ENCODE results near the gene HOTAIR. TPM values are rescaled to one million over a fixed set of nuclear protein-coding genes. Genes with fewer than 3 reads are reported as not detected.

The HOTAIR gene
- total and polyA plus RNA-seq, 9 donors = 0.02 to 1.2 (median 0.28) TPM; not detected in 5

DNA sequence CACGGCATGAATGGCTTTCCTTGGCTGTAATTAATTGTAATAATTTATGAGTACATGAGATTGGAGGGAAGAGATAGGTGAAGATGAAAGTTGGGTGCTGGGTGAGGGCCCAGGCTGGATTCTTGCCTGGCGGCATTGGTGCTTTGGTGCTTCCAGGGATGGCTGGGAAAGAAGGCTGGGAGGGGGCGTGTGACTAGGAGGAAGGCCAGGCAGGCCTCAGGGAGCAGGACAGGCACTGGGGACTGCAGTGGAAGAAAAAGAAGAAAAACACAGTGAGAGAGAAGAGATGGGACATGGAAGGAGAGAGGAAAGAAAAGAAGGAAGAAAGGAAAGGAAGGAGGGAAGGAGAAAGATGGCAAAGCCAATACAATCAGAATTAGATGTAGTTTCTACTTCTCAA is 28.9 kb upstream of the HOTAIR start:
- Histone ChIP-seq H3K4me1 (ENCODE audit: insufficient read depth) (peaks cover 3% of the 10 kb centered on the region), H3K27me3 (no peaks in the 10 kb centered on the region), H3K9me3 (no peaks in the 10 kb centered on the region), H3K27ac (no peak overlapping the region), H3K36me3 (no peaks in the 10 kb centered on the region), H3K4me3 (no peak overlapping the region)
- TF ChIP-seq, protein P1, sequence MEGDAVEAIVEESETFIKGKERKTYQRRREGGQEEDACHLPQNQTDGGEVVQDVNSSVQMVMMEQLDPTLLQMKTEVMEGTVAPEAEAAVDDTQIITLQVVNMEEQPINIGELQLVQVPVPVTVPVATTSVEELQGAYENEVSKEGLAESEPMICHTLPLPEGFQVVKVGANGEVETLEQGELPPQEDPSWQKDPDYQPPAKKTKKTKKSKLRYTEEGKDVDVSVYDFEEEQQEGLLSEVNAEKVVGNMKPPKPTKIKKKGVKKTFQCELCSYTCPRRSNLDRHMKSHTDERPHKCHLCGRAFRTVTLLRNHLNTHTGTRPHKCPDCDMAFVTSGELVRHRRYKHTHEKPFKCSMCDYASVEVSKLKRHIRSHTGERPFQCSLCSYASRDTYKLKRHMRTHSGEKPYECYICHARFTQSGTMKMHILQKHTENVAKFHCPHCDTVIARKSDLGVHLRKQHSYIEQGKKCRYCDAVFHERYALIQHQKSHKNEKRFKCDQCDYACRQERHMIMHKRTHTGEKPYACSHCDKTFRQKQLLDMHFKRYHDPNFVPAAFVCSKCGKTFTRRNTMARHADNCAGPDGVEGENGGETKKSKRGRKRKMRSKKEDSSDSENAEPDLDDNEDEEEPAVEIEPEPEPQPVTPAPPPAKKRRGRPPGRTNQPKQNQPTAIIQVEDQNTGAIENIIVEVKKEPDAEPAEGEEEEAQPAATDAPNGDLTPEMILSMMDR (IDR thresholded peaks at IDR 0.05) = no peak
- TF ChIP-seq POLR2A (IDR thresholded peaks at IDR 0.05) (no peak), EP300 (IDR thresholded peaks at IDR 0.05) (no peak)
- intact Hi-C loops (cut with DNase I) = loop anchor here (2.0 to 10.0 kb wide), 5 partner anchors 189 to 371 kb away; partner anchors contain the start of gene GPR84 (in 2 of the 4)
- 46 to 84% (median 82%) methylated on average over 3 of the region's 3 CpGs for WGBS, 3 donors
- DNase-seq = no peak

DNA sequence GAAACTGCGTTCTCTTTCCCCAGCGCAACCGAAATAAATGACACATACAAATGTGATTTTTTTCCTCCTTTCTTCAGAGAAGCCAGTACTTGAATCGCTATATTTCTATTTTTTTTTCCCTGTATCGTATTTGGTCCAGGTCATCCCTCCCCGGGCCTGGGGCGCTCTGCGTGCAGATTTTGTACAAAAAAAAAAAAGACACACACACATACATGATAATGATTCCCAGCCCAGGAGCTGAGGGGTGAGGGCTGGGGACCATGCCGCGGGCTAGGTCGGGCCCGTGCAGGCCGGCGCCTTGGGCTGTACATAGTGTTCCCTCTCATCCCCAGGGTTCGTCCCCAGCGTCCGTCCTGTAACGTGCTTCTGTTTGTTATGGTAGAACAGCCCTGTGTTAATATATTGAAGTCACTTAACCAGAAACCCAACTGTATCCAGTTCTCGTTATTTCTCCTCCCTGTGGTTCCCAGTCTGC is 28.2 kb upstream of the HOTAIR start:
- Histone ChIP-seq H3K9me3 (no peaks in the 10 kb centered on the region), H3K4me1 (ENCODE audit: insufficient read depth) (peaks cover 3% of the 10 kb centered on the region), H3K4me3 (no peak overlapping the region), H3K36me3 (no peaks in the 10 kb centered on the region), H3K27ac (no peak overlapping the region), H3K27me3 (no peaks in the 10 kb centered on the region)
- intact Hi-C loops (cut with DNase I) = loop anchor here in 3 of 4 donors (5.0 to 10.0 kb wide), 3 partner anchors 204 to 372 kb away; partner anchors contain the start of gene GPR84 (in 2 of the 3)
- WGBS, 3 donors = 75 to 93% (median 91%) methylated on average over 19 of the region's 19 CpGs
- TF ChIP-seq, protein P1 (IDR thresholded peaks at IDR 0.05) = no peak
- TF ChIP-seq EP300 (IDR thresholded peaks at IDR 0.05) = no peak
- no peak for TF ChIP-seq POLR2A (IDR thresholded peaks at IDR 0.05)
- DNase-seq = no peak

DNA sequence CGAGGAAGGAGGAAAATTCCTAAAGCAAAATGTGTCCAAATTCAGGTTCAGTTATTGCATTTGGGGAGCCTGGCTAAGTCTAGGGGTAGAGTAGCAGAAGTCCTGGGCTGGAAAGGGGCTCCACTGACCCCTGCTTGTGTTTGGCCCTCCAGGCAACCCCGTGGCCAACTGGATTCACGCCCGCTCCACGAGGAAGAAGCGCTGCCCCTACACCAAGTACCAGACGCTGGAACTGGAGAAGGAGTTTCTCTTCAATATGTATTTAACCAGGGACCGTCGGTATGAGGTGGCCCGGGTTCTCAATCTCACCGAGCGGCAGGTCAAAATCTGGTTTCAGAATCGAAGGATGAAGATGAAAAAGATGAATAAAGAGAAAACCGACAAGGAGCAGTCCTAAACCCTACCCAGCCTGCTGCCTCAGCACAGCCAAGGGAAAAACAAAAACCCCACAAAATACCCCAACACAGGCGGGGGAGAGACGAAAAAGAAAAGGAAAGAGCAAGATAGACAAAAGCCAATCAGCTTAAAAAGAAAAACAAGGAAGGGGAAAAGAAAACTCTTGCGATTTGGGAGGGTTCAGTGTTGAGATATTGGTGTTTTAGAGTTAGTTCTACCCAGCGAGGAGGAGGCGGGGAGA is 27.6 kb upstream of the HOTAIR start:
- H3K36me3 ChIP-seq = no peaks in the 10 kb centered on the region
- WGBS, 3 donors = 70 to 85% (median 78%) methylated on average over 19 of the region's 19 CpGs
- no peaks in the 10 kb centered on the region for H3K9me3 ChIP-seq
- H3K27me3 ChIP-seq = no peaks in the 10 kb centered on the region
- H3K4me1 ChIP-seq (ENCODE audit: insufficient read depth) = peaks cover 3% of the 10 kb centered on the region
- TF ChIP-seq EP300 (IDR thresholded peaks at IDR 0.05) (no peak), POLR2A (IDR thresholded peaks at IDR 0.05) (no peak)
- TF ChIP-seq, protein P1 (IDR thresholded peaks at IDR 0.05) = no peak
- no peak overlapping the region for H3K27ac ChIP-seq
- intact Hi-C loops (cut with DNase I) = loop anchor here in 3 of 4 donors (5.0 to 10.0 kb wide), 3 partner anchors 205 to 372 kb away; partner anchors contain the start of gene GPR84 (in 2 of the 3)
- H3K4me3 ChIP-seq = no peak overlapping the region
- peak in 1 of 5 donors; percentile 32 for DNase-seq

DNA sequence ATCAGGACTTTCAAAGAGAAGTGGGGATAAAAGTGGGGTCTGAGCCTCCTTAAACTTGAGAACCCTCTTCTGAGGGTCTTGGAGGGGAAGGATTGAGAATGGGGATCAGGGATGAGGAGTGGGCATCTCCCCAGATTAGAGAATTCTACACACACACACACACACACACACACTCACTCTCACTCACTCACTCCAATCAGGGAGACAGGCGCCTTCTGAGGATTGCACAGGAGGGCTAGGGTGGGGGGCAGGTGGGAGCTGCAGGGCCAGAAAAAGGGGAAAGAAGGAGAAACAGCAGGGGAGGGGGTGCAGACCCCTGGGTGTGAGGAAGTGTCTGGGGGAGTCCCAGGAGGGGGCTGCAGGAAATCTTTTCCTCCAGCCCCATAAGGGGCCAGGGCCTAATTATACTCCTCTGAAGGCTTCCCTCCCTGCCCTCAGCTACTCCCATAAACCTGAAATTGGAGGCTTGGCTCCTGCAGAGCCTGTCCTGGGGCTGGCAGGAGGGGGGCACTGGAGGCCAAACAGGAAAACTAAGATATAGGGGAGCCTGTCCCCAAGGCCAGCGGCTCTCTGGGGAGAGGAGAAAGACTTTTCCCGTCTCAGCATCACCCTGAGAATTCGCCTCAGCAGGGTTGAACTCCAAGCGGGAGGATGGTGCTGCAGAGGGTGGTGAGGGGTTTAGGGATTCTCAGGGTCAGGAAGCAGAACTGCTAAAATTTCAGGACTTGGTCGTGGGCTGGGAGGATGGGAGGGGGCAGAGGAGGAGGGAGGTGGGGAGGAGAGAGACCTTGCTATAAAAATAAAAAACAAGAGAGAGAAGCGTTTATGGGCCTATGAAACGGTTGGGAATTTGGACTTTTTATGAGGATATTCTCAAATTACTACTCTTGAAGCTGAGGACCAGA is 26.8 kb upstream of the HOTAIR start:
- no peak overlapping the region for H3K27ac ChIP-seq
- intact Hi-C loops (cut with DNase I) = loop anchor here in 3 of 4 donors (5.0 to 10.0 kb wide), 3 partner anchors 206 to 373 kb away; partner anchors contain the start of gene GPR84 (in 2 of the 3)

More for the DNA sequence above, 26.8 kb upstream of the HOTAIR start:
- no peaks in the 10 kb centered on the region for H3K27me3 ChIP-seq
- 55 to 77% (median 68%) methylated on average over 8 of the region's 8 CpGs for WGBS, 3 donors
- peaks cover 3% of the 10 kb centered on the region for H3K4me1 ChIP-seq (ENCODE audit: insufficient read depth)
- TF ChIP-seq EP300 (IDR thresholded peaks at IDR 0.05) = no peak
- TF ChIP-seq POLR2A (IDR thresholded peaks at IDR 0.05) = no peak
- TF ChIP-seq, protein P1 (IDR thresholded peaks at IDR 0.05) = no peak
- no peaks in the 10 kb centered on the region for H3K9me3 ChIP-seq
- H3K36me3 ChIP-seq = no peaks in the 10 kb centered on the region
- H3K4me3 ChIP-seq = no peak overlapping the region
- peak in 1 of 5 donors; percentile 24 for DNase-seq
